HG03520 (cell line): ENCODE results near the gene ZNRF2.
"Not testable (repeated sequence)": the region's sequence is repeated elsewhere in the genome, so short reads cannot be mapped to it uniquely, and the experiment has no call there.

ENCODE experiments used
- ATAC-seq: cut with Tn5 transposase; IDR thresholded peaks from one replicate; pipeline ENCODE4 v1.9.1; 2021; ENCODE audit warnings: mild to moderate bottlenecking, moderate library complexity; ENCODE audit not compliant: unreplicated experiment

ZNRF2 gene

GRCh38 chr7:30353532-30353931, 69.1 kb downstream of the ZNRF2 start:
- no peak for ATAC-seq

GRCh38 chr7:30353932-30354607, 69.7 kb downstream of the ZNRF2 start:
- no peak for ATAC-seq

DNA sequence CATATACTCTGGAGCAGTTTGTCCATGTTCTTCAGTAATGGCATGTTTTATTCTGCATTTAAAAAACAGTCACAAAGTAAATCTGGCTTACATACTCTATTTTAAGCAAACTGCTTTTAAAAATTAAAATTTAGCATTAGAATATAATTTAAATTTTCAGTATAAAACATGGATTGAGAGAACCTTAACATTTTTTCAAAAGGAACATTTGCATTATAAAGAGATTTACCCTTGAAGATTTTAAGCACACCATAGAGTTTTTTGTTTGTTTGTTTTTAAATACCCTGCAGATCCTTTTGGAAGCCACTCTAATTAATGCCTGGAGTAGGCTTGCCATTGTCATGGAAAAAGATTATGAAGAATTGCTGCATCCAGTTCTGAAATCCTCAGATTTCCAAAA, 70.4 kb downstream of the ZNRF2 start:
- ATAC-seq: no peak

- ATAC-seq: no peak
These were observed 75.6 kb downstream of the ZNRF2 start for GRCh38 chr7:30359957-30360356.

DNA sequence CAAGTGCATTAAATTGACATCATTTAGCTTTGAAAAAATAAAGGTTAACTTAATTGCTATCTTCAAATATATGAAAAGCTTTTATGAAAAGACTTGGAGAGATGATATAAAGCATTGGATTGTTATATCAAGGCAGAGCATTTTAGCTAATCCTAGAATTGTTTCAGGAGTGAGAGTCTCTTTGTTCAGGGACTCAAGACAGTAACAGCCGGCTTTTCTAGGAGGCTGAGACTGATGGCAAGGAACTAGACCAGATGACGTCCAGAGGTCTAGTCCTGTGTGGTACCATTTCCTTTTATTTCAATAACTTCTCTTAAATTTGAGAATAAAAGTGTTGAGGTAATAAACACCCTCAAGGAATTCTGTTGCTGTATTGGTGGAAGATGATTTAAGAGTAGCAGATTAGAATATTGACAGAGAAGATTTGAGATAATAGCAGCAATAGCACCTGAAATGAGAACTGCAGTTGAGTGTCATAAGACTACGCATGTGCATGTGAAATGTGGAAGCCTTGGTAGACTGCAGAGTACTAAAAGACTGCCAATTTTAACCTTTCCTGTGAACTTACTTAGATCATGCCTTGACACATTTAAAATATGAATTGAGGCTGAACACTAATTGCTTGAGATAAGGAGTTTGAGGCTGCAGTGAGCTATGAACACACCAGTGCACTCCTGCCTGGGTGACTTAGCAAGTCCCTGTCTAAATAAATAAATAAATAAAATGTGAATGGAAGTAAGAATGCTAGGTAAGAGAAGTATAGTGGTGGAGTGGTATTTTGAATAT, 79.6 kb downstream of the ZNRF2 start:
- no peak for ATAC-seq

DNA sequence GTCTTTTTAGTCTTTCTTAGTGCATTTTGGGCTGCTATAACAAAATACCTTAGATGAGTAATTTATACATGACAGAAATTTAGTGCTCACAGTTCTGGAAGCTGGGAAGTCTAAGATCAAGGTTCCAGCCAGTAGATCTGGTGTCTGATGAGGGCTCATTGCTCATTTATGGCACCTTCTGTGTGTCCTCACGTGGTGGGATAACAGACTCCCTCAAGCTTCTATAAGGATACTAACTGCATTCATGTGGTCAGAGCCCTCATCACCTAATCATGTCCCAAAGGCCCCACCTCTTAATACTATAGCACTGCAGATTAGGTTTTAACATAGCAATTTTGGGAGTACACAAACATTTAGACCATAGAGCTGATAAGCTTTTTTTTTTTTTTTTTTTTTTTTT, 80.4 kb downstream of the ZNRF2 start:
- no peak for ATAC-seq

GRCh38 chr7:30365621-30366020, 81.2 kb downstream of the ZNRF2 start:
- ATAC-seq: no peak

DNA sequence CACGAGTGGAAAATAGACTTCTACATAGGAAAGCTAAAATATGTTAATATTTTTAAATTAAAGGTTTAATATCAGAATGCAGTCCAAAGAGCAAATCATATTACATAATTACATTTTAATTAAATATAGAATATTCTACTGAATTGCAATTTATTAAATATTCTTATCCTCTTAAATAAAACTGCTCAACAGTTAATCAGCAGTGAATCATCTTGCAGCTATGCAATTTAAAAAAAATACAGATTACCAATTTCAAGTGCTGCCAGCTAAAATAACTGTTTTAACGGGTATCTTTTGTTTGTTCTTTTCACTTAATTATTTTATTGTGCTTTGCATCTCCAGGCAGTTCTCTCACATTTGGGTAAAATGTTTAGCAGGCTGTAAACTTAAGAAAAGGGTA, 82.2 kb downstream of the ZNRF2 start:
- ATAC-seq: no peak

DNA sequence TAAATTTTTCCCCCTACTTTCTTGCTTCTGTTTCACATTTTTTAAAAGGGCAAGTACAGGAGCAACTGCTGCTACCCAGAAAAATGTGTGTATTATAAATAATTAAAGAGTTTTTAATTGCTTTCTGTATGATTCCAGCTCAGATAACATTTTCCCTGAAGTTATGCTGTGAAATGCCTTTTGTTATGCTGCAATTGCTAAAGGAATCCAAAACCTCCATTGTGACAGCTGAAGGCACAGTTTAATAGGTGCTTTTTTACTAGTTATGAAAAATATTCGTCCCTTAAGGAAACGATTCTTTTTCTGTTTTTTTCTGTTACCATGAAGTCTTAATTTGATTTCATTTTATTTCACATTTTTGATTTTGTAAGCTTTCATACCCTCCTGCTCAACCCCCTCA, 83.2 kb downstream of the ZNRF2 start:
- ATAC-seq: no peak

DNA sequence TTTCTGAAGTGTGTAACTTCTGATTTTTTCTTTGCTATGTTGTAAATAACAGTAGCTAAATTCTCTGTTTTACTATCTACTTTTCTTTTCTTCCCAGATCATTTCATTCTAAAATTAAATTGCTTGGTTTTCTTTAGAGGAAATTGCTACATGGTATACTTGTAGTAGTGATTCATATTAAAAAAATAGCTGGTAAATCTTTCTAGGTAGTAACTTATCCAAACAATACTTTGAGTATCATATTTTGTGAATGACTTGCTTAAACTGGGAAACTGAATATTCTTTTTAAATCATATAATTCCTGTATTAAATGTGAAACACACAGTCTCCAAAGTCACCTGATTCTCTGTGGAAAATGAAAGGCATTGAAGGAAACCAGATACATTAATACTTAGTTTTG, 85.5 kb downstream of the ZNRF2 start:
- no peak for ATAC-seq

DNA sequence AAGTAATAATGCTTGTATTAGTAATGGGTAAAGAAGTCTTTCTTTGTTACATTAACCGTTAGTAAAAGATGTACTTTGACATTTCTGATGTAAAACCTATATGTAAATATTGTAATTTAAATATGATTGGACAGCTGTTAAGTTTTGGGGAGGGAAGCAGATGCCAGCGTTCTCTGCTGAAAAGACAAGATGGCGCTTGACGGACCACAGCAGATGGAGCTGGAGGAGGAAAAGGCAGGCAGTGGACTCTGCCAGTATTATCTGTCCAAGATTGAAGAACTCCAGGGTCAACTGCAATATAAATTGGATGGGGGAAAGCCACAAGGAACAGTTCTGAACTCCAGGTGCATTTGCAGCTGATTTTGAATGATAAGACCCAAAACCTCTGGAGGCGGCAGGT, 86.9 kb downstream of the ZNRF2 start:
- no peak for ATAC-seq

DNA sequence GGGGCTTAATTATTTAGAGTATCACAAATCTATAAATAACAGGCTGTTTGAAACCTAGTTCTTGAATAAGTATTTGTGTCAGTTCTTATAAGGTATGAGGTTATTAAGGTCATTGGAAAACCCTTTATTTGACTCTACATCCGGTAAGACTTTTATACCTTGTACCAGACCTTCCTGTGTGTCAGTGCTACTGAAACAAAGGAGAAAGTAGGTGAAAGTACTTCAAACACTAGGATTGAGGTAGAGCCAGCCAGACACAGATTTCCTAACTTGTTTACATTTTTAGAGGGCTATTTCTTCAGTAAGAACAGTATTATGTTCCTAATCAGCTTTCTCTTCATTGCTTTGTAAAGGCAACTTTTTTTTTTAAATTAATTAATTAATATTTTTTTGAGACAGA, 93.9 kb downstream of the ZNRF2 start:
- ATAC-seq: no peak

GRCh38 chr7:30379131-30379530, 94.7 kb downstream of the ZNRF2 start:
- ATAC-seq: no peak

GRCh38 chr7:30379741-30380140, 95.3 kb downstream of the ZNRF2 start:
- no peak for ATAC-seq

DNA sequence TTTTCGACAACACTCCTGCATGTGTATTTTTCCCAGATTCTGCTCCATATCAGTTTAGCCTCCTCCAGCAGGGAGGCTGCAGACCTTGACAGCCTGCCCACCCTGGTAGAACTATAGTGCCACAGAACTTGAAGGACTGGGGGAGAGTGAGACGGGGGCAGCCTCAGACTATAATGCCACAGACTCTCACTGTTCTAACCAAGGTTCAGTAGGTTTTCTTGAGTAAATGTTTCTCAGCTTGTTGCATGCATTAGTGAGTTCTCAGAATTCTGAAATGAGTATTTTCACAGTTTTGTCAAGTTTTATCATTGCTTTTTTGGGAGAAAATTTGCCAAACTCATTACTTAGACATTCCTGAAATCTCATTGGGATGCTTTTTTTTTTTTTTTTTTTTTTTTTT, 95.9 kb downstream of the ZNRF2 start:
- ATAC-seq: no peak

GRCh38 chr7:30380824-30381223, 96.4 kb downstream of the ZNRF2 start:
- ATAC-seq: not testable (repeated sequence)

GRCh38 chr7:30382607-30383006, 98.2 kb downstream of the ZNRF2 start:
- ATAC-seq: no peak

DNA sequence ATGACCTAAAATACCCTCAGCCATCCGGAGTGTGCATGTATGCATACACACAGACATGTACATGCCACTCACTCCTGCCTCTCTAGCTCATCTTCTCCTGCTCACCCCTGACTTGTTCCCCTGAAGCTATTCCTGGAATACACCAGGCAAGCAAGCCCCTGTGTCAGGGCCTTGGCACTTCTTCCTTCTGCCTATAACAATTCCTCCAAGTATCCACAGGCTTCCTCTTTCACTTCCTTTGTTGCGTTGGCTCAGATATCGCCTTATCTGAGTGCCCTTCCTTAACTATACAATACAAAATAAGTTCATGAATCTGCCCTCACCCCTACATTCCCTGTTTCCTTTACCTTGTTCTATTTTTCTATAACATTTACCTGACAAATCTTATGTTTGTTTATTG, 105.4 kb downstream of the ZNRF2 start:
- no peak for ATAC-seq

DNA sequence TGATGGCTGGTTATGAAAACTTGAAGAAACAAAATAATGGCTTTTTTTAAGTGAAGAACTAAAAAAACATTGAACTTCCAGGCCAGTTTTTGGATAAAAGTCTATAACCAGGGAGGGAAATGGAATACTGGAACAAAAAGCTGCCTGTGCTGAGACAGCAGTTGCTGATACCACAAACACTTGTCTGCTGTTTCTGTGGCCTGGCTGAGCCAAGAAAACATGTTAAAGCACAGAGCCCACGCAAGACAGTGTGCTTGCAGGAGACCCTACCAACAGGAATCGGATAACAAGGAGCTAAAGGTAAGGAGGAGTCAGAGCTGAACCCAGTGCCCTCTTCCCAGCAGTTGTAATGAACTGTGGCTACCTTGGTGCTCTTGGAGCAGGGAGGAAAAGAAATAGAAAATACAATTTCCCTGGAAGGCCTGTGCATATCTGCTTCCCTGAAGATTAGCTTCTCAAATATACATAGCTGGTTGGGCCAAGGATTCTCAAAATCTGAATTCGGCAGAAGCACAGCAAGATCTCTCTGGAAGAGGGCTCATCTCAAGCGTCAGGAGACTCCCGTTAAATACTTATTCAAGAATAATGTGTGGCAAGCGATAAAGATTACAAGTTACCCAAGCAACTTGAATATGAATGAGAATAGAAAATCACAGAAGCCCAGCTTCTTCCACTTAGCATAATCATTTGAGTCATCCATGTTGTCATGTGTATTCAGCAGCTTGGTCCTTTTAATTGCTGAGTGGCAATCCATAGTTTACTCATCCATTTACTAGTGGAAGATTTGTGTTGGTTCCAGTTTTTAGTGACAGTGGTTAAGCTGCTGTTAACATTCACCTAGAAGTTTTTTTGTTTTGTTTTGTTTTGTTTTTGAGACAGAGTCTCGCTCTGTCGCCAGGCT, 106.6 kb downstream of the ZNRF2 start:
- no peak for ATAC-seq

- ATAC-seq: no peak
These were observed 107.4 kb downstream of the ZNRF2 start for GRCh38 chr7:30391806-30392205.

DNA sequence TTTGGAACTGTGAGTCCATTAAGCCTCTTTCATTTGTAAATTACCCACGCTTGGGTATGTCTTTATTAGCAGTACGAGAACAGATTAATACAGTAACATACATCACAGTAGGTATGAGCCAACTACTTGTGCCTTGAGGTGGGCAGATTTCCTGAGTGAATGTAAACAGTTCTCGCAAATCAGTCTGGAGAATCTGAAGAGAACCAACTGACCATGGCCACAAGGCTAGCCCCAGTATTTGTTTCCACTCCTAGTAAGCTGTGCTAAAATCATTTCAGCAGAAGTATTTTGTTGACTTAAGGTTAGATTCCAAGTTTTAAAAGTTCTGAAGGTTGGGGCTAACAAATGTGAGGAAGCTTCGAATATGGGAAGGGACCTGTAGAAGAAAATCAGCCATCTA, 111.3 kb downstream of the ZNRF2 start:
- ATAC-seq: no peak

GRCh38 chr7:30396389-30396788, 112.0 kb downstream of the ZNRF2 start:
- no peak for ATAC-seq
